Measurements from ENCODE around the gene PDE6B.
A peak's percentile ranks its signal among the peaks of the same experiment; 100 is the strongest.
"Not testable (repeated sequence)": the region's sequence is repeated elsewhere in the genome, so short reads cannot be mapped to it uniquely, and the experiment has no call there.

The PDE6B gene

GRCh38 chr4:704198-704891 is 79.0 kb downstream of the PDE6B start:
- no peak for DNase-seq (ENCODE audit: low read depth in 2 of 2)

DNA sequence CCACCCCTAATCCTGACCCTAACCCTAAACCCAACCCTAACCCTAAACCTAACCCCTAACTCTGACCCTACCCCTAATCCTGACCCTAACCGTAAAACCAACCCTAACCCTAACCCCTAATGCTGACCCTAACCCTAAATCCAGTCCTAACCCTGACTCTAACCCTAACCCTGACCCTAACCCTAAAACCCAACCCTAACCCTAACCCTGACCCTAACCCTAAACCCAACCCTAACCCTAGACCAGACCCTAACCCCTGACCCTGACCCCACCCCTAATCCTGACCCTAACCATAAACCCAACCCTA is 79.6 kb downstream of the PDE6B start:
- no peak for DNase-seq (ENCODE audit: low read depth in 2 of 2)

GRCh38 chr4:705278-706082 is 80.1 kb downstream of the PDE6B start, which contains the start of gene PCGF3:
Gene PCGF3, plus strand, starts transcription at chr4:705832. Its CDS starts 27,849 bp downstream, at chr4:733681.
- DNase-seq (ENCODE audit: low read depth in 2 of 2) = peak; percentile 93 to 94

DNA sequence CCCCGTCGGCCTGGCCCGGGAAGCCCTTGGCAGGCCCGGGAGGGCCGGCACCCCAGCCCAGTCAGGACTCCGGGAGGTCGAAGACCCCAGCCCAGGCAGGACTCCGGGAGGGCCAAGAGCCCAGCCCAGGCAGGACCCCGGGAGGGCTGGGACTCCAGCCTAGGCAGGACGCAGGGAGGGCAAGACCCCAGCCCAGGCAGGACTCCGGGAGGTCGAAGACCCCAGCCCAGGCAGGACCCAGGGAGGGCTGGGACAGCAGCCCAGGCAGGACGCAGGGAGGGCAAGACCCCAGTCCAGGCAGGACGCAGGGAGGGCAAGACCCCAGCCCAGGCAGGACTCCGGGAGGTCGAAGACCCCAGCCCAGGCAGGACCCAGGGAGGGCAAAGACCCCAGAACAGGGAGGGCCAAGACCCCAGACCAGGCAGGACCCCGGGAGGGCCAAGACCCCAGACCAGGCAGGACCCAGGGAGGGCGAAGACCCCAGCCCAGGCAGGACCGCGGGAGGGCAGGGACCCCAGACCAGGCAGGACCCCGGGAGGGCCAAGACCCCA is 80.8 kb downstream of the PDE6B start:
- DNase-seq (ENCODE audit: low read depth in 2 of 2) = not testable (repeated sequence)

- no peak for DNase-seq (ENCODE audit: low read depth in 2 of 2)
Observed at GRCh38 chr4:706834-707598, 81.6 kb downstream of the PDE6B start.

DNA sequence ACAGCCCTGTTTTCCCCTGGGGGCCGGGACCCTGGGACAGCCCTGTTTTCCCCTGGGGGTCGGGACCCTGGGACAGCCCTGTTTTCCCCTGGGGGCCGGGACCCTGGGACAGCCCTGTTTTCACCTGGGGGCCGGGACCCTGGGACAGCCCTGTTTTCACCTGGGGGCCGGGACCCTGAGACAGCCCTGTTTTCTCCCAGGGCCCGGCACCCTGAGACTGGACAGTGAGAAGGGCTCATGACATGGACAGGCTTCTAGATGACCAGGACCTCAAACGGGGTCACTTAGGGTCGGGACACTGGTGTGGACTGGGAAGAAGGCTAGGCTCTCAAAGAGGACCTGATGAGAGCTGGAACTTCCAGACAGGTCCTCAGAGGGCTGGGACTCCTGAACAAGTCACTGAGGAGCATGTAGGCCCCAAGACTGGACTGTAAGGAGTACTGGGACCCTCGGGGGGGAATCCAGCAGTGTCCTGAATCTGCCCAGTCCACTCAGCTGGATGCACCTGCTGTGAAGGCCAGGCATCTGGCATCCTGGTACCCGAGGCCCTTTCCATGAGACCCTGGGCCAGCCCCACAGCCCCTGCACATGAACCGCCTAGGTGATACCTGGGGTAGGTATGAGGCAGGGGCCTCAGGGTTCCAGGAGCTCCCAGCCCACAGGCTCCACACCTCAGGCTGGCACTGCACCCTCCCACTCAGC is 82.7 kb downstream of the PDE6B start:
- DNase-seq (ENCODE audit: low read depth in 2 of 2) = no peak

DNA sequence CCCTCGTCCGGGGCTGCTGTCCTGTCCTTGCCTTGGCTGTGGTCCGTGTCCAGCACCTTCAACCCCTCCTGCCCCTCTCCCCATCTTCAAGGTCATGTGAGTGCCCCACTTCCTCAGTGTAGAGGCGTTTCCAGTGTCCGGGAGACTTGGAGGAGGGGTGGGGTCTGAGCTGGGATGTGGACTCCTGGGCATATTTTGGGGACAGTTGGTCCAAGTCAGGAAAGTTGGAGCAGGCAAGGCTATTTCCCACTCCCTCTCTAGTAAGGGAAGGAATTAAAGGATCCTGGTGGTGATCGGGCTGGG is 83.2 kb downstream of the PDE6B start:
- no peak for DNase-seq (ENCODE audit: low read depth in 2 of 2)

DNA sequence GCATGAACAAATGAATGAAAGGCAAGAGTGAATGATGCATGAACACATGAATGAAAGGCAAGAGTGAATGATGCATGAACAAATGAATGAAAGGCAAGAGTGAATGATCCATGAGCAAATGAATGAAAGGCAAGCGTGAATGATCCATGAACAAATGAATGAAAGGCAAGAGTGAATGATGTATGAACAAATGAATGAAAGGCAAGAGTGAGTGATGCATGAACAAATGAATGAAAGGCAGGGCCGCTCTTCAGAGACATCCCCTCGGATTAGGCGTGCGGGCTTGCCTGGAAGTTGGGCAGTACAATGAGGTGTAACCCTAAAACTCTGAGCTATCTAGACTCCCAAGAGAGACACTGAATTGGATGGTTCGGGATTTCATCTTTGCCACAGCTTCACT is 84.0 kb downstream of the PDE6B start:
- no peak for DNase-seq (ENCODE audit: low read depth in 2 of 2)

- DNase-seq (ENCODE audit: low read depth in 2 of 2) = no peak
Observed at GRCh38 chr4:710116-710515, 84.7 kb downstream of the PDE6B start.

DNA sequence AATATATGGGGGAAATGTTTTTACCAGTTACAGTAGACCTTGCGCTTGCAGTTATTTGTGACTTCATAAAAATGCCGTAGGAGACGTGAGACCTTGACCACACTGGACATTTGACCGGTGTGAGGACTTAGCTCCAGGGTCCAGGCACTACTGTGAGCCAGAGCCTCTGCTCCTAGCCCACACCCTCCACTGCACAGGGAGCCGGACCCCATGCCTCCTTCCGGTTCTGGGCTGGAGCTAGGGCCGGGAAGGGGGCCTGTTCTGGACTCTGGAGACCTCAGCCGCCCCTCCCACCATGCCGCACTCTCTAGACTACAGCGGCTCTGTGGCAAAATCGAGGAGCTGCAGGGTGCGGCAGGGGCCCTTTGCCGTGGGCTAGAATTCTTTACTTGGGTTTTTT is 85.5 kb downstream of the PDE6B start:
- DNase-seq (ENCODE audit: low read depth in 2 of 2) = no peak

GRCh38 chr4:712093-712492 is 86.7 kb downstream of the PDE6B start:
- DNase-seq (ENCODE audit: low read depth in 2 of 2) = no peak

- no peak for DNase-seq (ENCODE audit: low read depth in 2 of 2)
Observed at GRCh38 chr4:712916-713632, 87.7 kb downstream of the PDE6B start.

- no peak for DNase-seq (ENCODE audit: low read depth in 2 of 2)
Observed at GRCh38 chr4:714087-714486, 88.7 kb downstream of the PDE6B start.

DNA sequence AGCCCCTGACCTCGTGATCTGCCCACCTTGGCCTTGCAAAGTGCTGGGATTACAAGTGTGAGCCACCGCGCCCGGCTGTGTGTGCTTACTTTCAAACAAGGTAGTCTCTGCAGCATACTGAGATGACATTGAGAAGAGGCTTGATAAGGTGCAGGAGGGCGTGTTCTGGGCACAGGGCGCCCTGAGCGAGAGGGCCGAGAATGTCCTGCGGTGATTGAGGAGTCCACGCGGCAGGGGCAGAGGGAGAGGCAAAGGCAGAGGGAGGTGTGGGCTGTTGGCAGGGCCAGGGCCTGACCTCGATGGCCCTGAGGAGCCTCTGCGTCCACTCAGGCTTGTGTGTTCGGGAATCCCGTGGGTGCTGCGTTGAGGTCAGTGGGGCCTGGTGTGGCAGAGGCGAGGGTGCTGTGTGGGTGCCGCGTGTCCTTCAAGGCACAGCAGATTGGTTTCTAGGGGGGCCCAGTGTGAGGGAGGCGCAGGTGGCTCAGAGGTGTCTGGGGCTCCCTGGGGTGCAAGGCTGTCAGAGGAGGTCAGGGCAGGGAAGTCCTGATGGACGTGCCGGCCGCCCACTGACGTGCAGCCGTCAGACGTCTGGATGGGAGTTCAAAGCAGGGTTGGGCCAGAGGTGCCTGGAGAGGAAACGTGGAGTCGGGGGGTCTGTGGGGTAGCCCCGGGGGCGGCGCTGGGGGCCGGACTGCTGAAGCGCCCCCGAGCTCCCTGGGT is 92.4 kb downstream of the PDE6B start:
- DNase-seq (ENCODE audit: low read depth in 2 of 2) = no peak

DNA sequence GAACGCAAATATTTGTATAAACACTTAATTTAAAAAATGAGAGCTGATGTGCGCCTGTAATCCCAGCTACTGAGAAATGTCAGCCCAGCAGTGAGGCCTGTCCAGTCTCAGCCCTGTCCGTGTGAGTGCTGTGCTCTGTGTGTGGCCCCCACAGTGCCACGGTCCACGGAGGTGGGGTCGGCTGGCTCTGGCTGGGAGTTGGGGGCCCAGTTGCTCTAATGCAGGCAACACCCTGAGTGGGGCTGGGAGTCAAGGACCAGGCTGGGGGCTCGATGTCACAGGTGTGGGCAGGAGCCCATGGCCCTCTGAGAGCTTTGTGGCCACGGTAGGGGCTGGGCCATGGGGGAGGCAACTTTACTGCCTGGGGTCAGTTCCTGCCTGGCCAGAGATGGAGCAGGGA is 93.1 kb downstream of the PDE6B start:
- no peak for DNase-seq (ENCODE audit: low read depth in 2 of 2)
